ENCODE measurements around the gene TERF2IP.

- TF ChIP-seq POLR2A (IDR thresholded peaks at IDR 0.05) (no peak), CTCF (IDR thresholded peaks at IDR 0.05) (no peak), POLR2AphosphoS5 (IDR thresholded peaks at IDR 0.05; ENCODE audit: insufficient read depth in 1 of 2, low read depth in 1 of 2) (no peak)
These were observed 48.1 kb downstream of the TERF2IP start for GRCh38 chr16:75695708-75696107.
